NCI-H1417 (cell line): ENCODE measurements around the gene MUC5AC.
"Not testable (repeated sequence)": the region's sequence is repeated elsewhere in the genome, so short reads cannot be mapped to it uniquely, and the experiment has no call there.

ENCODE experiments used
- DNase-seq, 3 experiments: peaks; one replicate each; lab custom pipeline; 2025; lab: John Stamatoyannopoulos, UW

Gene MUC5AC

DNA sequence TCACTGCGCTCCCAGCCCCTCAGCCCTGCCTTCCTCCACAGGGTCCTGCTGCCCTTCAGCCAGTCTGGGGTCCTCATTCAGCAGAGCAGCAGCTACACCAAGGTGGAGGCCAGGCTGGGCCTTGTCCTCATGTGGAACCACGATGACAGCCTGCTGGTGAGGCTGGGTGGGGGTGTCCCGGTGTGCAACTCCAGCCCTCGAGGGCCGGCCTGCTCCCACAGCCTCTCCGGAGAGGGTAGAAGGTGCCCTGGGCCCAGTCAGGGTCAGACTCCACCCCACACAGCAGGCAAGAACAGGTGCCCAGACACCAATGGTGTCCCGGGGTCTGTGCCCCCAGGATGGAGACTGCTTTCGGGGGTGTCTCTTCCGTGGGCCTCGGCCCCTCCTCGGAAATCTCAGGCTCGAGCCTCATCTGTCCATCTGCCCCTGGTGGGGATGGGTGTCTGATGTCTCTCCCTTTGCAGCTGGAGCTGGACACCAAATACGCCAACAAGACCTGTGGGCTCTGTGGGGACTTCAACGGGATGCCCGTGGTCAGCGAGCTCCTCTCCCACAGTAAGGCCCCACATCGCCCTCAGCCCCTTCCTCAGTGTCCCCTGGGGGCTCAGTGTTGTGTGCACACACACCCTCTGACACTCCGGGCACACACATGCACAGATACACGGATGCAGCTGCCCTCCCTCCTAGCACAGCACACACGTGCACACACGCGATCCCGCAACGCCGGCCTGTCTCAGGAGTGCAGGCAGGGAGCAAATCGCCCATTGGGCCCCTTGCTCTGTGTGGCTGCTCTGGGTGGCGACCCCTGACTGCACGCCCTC is 4.9 kb downstream of the MUC5AC start:
- no peak for DNase-seq

GRCh38 chr11:1163321-1163910 is 5.7 kb downstream of the MUC5AC start:
- no peak for DNase-seq

DNA sequence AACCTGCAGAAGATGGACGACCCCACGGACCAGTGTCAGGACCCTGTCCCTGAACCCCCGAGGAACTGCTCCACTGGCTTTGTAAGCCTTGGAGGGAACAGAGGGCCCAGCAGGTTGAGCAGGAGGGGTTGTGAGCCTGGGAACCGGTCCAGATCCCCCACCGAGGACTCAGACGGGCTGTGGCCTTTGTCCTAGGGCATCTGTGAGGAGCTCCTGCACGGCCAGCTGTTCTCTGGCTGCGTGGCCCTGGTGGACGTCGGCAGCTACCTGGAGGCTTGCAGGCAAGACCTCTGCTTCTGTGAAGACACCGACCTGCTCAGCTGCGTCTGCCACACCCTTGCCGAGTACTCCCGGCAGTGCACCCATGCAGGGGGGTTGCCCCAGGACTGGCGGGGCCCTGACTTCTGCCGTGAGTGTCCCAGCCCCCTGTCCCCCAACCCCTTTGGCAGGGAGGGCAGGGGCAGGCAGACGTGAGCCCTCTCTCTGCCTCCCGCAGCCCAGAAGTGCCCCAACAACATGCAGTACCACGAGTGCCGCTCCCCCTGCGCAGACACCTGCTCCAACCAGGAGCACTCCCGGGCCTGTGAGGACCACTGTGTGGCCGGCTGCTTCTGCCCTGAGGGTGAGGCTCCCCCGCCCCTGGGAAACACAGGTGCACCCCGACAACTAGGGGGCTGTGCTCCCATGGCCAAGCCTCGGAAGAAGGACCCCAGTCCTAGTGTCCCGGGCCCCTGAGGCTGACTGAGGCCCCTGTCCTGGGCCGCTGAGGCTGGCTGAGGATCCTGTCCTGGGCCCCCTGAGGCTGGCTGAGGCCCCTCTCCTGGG is 6.4 kb downstream of the MUC5AC start:
- DNase-seq: no peak

GRCh38 chr11:1164779-1165255 is 7.1 kb downstream of the MUC5AC start:
- not testable (repeated sequence) for DNase-seq

- no peak for DNase-seq
These were observed 7.7 kb downstream of the MUC5AC start for GRCh38 chr11:1165256-1166041.

DNA sequence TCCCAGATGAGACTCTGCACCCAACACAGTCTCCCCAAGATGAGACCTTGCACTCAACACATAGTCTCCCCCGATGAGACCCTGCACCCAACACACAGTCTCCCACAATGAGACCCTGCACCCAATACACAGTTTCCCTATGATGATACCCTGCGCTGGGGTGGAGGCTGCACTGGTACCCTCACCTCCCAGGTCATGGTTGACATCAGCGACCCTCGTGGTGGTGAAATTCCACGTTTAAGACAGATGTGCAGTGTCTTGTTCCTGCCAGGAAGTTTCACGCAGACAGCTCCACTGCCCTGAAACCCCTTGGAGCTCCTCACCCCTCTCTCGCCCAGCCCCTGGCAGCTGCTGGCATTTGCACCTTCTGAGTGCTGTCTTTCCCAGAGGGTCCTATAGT is 9.5 kb downstream of the MUC5AC start:
- no peak for DNase-seq

- peak in 1 of 3 experiments; percentile 36 for DNase-seq
These were observed 10.0 kb downstream of the MUC5AC start for GRCh38 chr11:1167751-1168231.

- DNase-seq: no peak
These were observed 10.5 kb downstream of the MUC5AC start for GRCh38 chr11:1168256-1168655.

DNA sequence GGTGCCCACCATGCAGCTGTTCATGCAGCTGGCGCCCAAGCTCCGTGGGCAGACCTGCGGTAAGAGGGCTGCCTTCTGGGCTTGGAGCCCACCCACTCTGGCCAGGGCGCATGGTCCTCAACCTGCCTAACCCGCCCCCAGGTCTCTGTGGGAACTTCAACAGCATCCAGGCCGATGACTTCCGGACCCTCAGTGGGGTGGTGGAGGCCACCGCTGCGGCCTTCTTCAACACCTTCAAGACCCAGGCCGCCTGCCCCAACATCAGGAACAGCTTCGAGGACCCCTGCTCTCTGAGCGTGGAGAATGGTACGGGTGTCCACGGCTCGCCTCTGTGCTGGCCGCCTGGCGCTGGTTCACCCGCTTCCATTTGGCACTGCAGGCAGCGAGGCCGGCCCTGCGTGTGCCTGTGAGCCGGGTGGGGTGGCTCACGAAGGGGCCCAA is 11.0 kb downstream of the MUC5AC start:
- no peak for DNase-seq

- no peak for DNase-seq
These were observed 13.7 kb downstream of the MUC5AC start for GRCh38 chr11:1171223-1171984.

GRCh38 chr11:1171985-1172728 is 14.4 kb downstream of the MUC5AC start:
- no peak for DNase-seq

GRCh38 chr11:1172729-1173117 is 15.0 kb downstream of the MUC5AC start:
- no peak for DNase-seq

GRCh38 chr11:1173396-1173795 is 15.6 kb downstream of the MUC5AC start:
- not testable (repeated sequence) for DNase-seq

DNA sequence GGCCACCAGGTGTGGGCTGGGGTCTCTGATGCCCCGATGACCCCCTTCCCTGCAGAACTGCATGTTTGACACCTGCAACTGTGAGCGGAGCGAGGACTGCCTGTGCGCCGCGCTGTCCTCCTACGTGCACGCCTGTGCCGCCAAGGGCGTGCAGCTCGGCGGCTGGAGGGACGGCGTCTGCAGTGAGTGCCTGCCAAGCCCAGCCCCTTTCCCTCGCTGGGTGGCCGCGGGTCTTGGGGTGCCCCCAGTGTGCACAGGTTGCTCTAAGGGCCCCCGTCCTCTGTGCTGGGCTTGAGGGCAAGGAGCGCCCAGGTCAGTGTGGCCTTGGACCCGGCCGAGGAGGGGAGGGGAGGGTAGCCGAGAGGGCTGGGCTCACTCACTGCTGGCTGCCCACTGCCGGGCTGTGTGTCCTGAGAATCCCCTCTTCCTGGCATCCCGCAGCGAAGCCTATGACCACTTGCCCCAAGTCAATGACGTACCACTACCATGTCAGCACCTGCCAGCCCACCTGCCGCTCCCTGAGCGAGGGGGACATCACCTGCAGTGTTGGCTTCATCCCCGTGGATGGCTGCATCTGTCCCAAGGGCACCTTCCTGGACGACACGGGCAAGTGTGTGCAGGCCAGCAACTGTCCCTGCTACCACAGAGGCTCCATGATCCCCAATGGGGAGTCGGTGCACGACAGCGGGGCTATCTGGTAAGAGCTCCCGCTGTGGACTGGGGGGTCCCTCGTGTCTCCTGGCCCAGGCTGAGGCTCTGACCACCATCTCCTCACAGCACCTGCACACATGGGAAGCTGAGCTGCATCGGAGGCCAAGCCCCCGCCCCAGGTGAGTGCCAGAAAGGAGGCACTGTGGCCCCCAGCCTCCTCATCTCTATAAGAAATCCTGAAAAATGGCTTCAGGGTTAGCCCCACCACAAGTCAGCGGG is 17.0 kb downstream of the MUC5AC start:
- no peak for DNase-seq

GRCh38 chr11:1175461-1176223 is 17.9 kb downstream of the MUC5AC start:
- DNase-seq: no peak

GRCh38 chr11:1176224-1177019 is 18.7 kb downstream of the MUC5AC start:
- no peak for DNase-seq

- DNase-seq: no peak
These were observed 19.4 kb downstream of the MUC5AC start for GRCh38 chr11:1177020-1177770.
